NT2/D1 (cell line): ENCODE measurements around the gene KLF9.

Experiments used
- YY1 ChIP-seq: IDR thresholded peaks from 2 replicates; pipeline ENCODE4 v1.6.1; 2011; ENCODE audit not compliant: insufficient read length, insufficient read depth
- ZNF274 ChIP-seq: IDR thresholded peaks from 2 replicates; pipeline ENCODE4 v1.6.1; 2011; ENCODE audit warnings: mild to moderate bottlenecking, low read depth, low read length

DNA sequence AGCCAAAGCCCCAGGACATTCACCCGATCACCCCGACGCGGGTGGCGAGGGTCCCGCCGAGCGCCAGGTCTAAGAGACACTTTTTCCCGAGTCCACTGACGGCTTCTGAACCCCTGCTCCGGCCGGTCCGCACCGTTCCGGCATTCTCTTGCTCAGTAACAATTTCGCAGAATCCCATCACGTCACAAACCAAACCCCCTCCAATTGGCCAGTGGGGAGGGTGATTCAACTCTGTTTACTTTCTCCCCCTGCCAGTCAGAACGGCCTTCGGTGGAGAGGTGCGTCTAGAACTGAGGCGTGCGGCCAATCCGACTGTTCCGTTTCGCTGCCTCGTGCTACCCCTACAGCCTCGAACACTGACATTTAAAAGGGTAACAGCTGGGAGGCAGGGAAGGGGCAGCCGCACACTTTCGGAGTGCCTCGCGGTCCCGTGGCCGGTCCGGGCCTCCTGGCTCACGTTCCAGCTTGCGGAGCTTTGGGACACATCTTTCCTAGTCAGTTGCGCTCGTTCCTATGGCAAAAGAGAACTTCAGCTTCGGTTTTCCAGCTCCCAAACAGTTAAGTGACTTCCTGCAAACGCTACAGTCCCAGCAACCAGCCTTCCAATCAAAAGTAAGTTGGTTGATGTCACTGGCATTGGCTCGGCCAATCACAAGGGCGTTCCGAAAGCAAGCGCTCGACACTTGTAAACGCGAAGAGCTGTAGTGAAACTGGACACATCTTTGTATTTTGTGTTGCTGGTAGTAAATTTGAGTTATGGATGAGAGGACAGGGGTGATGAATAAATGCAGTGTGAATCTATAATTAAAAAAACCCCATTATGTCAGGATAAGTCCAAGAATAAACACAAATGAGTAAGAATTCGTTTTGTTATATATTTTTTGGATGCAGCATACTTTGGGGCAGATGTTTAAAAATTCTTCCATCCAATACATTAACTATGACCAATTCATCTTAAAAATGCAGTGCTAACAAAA, at the start of gene KLF9:
- TF ChIP-seq ZNF274, result no peak
- TF ChIP-seq YY1, result no peak
